ENCODE results near the gene CDH10.
A peak's percentile ranks its signal among the peaks of the same experiment; 100 is the strongest.

Gene CDH10

GRCh38 chr5:24589566-24589965 lies 55.2 kb downstream of the CDH10 start:
- no peak overlapping the region for H3K4me3 ChIP-seq (ENCODE audit: low read depth, low read length)
- no peak for TF ChIP-seq CTCF (IDR thresholded peaks at IDR 0.05; ENCODE audit: control insufficient read depth, extremely low read depth, insufficient read depth)
- DNase-seq (ENCODE audit: low read depth) = no peak

- no peak for DNase-seq (ENCODE audit: low read depth)
- H3K4me3 ChIP-seq (ENCODE audit: low read depth, low read length) = no peak overlapping the region
- no peak for TF ChIP-seq CTCF (IDR thresholded peaks at IDR 0.05; ENCODE audit: control insufficient read depth, extremely low read depth, insufficient read depth)
Measured at GRCh38 chr5:24585751-24586150, 59.0 kb downstream of the CDH10 start.

GRCh38 chr5:24571302-24571701 lies 73.5 kb downstream of the CDH10 start:
- DNase-seq (ENCODE audit: low read depth) = no peak
- no peak overlapping the region for H3K4me3 ChIP-seq (ENCODE audit: low read depth, low read length)
- TF ChIP-seq CTCF (IDR thresholded peaks at IDR 0.05; ENCODE audit: control insufficient read depth, extremely low read depth, insufficient read depth) = no peak

- no peak for TF ChIP-seq CTCF (IDR thresholded peaks at IDR 0.05; ENCODE audit: control insufficient read depth, extremely low read depth, insufficient read depth)
- DNase-seq (ENCODE audit: low read depth) = no peak
- no peak overlapping the region for H3K4me3 ChIP-seq (ENCODE audit: low read depth, low read length)
Measured at GRCh38 chr5:24566933-24567332, 77.8 kb downstream of the CDH10 start.

- no peak for TF ChIP-seq CTCF (IDR thresholded peaks at IDR 0.05; ENCODE audit: control insufficient read depth, extremely low read depth, insufficient read depth)
- no peak overlapping the region for H3K4me3 ChIP-seq (ENCODE audit: low read depth, low read length)
- no peak for DNase-seq (ENCODE audit: low read depth)
Measured at GRCh38 chr5:24555229-24555628, 89.5 kb downstream of the CDH10 start.

GRCh38 chr5:24547132-24547531 lies 97.6 kb downstream of the CDH10 start:
- no peak overlapping the region for H3K4me3 ChIP-seq (ENCODE audit: low read depth, low read length)
- DNase-seq (ENCODE audit: low read depth) = peak; percentile 60
- no peak for TF ChIP-seq CTCF (IDR thresholded peaks at IDR 0.05; ENCODE audit: control insufficient read depth, extremely low read depth, insufficient read depth)

- DNase-seq (ENCODE audit: low read depth) = peak; percentile 65
- H3K4me3 ChIP-seq (ENCODE audit: low read depth, low read length) = no peak overlapping the region
- no peak for TF ChIP-seq CTCF (IDR thresholded peaks at IDR 0.05; ENCODE audit: control insufficient read depth, extremely low read depth, insufficient read depth)
Measured at GRCh38 chr5:24539613-24540012, 105.2 kb downstream of the CDH10 start.
